Esophagus muscularis mucosa (tissue), 4 donors: ENCODE data around the gene ADAR. TPM values are rescaled to one million over a fixed set of nuclear protein-coding genes. Genes with fewer than 3 reads are reported as not detected.
"Not testable (repeated sequence)": the region's sequence is repeated elsewhere in the genome, so short reads cannot be mapped to it uniquely, and the experiment has no call there.

Experiments
- DNase-seq: peaks from one replicate; pipeline ENCODE4 v3.0.0-alpha.2; 2017; ENCODE audit errors: extremely low spot score
- H3K27ac ChIP-seq, 4 donors: fragments of 200-600 bp; sonication (generic); replicated peaks in 1 of 4; 1 replicate in 3 of 4; 2 replicates in 1 of 4; pipeline ENCODE4 v1.5.1; 2016 to 2019; ENCODE audit warnings: mild to moderate bottlenecking in 1 of 4
- H3K27me3 ChIP-seq, 4 donors: fragments of 200-600 bp; sonication (generic); one replicate each; pipeline versions ENCODE4 v1.5.1 to v1.6.0; 2016 to 2019
- H3K36me3 ChIP-seq, 4 donors: fragments of 200-600 bp; sonication (generic); one replicate each; pipeline ENCODE4 v1.5.1; 2016 to 2019
- H3K4me1 ChIP-seq, 4 donors: fragments of 200-600 bp; sonication (generic); one replicate each; pipeline ENCODE4 v1.5.1; 2016 to 2019
- H3K4me3 ChIP-seq, 4 donors: fragments of 200-600 bp; sonication (generic); 1 replicate in 2 of 4; 2 replicates in 2 of 4; pipeline ENCODE4 v1.5.1; 2016 to 2019; ENCODE audit warnings: mild to moderate bottlenecking in 4 of 4, moderate library complexity in 1 of 4
- H3K9me3 ChIP-seq, 4 donors: fragments of 200-600 bp; sonication (generic); 1 replicate in 3 of 4; 2 replicates in 1 of 4; pipeline ENCODE4 v1.5.1; 2016 to 2019
- EP300 ChIP-seq: sonication (generic); formaldehyde crosslinking; IDR thresholded peaks from one replicate; pipeline ENCODE4 v1.6.1; 2017; ENCODE audit warnings: antibody characterized with exemption
- POLR2A ChIP-seq: fragments of 450-650 bp; IDR thresholded peaks from one replicate; pipeline ENCODE4 v1.6.1; 2017; ENCODE audit warnings: antibody characterized with exemption, moderate library complexity, mild to moderate bottlenecking, low read depth
- POLR2AphosphoS5 ChIP-seq, 2 donors: sonication (generic); formaldehyde crosslinking; IDR thresholded peaks; one replicate each; pipeline ENCODE4 v1.6.1; 2017; ENCODE audit warnings: antibody characterized with exemption in 2 of 2
- WGBS: methylation state at CpG from one replicate; pipeline ENCODE4 v1.1.5; 2018; 5-methylcytosine and 5-hydroxymethylcytosine counted together
- intact Hi-C: fragments of 100-400 bp; cut with DNase I; formaldehyde crosslinking; loops from one replicate; pipeline ENCODE4 v1.15.1; 2023
- total RNA-seq, 4 donors: library from RNA; depleted of rRNA; stranded (reverse); fragments of >200 nt; gene quantifications; one replicate each; pipeline versions ENCODE4 v1.1.0 to v1.2.1, GENCODE V29; 2016
- TF ChIP-seq, protein P1 (sequence below), 3 experiments: fragments of 200-600 bp in 2 of 3; fragments of 450-650 bp in 1 of 3; sonication (generic) in 2 of 3; IDR thresholded peaks; one replicate each; pipeline ENCODE4 v1.5.1; 2017 to 2019; ENCODE audit warnings: antibody characterized with exemption in 3 of 3, mild to moderate bottlenecking in 2 of 3, moderate library complexity in 1 of 3

ADAR gene, protein sequence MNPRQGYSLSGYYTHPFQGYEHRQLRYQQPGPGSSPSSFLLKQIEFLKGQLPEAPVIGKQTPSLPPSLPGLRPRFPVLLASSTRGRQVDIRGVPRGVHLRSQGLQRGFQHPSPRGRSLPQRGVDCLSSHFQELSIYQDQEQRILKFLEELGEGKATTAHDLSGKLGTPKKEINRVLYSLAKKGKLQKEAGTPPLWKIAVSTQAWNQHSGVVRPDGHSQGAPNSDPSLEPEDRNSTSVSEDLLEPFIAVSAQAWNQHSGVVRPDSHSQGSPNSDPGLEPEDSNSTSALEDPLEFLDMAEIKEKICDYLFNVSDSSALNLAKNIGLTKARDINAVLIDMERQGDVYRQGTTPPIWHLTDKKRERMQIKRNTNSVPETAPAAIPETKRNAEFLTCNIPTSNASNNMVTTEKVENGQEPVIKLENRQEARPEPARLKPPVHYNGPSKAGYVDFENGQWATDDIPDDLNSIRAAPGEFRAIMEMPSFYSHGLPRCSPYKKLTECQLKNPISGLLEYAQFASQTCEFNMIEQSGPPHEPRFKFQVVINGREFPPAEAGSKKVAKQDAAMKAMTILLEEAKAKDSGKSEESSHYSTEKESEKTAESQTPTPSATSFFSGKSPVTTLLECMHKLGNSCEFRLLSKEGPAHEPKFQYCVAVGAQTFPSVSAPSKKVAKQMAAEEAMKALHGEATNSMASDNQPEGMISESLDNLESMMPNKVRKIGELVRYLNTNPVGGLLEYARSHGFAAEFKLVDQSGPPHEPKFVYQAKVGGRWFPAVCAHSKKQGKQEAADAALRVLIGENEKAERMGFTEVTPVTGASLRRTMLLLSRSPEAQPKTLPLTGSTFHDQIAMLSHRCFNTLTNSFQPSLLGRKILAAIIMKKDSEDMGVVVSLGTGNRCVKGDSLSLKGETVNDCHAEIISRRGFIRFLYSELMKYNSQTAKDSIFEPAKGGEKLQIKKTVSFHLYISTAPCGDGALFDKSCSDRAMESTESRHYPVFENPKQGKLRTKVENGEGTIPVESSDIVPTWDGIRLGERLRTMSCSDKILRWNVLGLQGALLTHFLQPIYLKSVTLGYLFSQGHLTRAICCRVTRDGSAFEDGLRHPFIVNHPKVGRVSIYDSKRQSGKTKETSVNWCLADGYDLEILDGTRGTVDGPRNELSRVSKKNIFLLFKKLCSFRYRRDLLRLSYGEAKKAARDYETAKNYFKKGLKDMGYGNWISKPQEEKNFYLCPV
- 10 to 100 TPM; 80.2 to 96.3 (median 87.1) TPM for total RNA-seq

DNA sequence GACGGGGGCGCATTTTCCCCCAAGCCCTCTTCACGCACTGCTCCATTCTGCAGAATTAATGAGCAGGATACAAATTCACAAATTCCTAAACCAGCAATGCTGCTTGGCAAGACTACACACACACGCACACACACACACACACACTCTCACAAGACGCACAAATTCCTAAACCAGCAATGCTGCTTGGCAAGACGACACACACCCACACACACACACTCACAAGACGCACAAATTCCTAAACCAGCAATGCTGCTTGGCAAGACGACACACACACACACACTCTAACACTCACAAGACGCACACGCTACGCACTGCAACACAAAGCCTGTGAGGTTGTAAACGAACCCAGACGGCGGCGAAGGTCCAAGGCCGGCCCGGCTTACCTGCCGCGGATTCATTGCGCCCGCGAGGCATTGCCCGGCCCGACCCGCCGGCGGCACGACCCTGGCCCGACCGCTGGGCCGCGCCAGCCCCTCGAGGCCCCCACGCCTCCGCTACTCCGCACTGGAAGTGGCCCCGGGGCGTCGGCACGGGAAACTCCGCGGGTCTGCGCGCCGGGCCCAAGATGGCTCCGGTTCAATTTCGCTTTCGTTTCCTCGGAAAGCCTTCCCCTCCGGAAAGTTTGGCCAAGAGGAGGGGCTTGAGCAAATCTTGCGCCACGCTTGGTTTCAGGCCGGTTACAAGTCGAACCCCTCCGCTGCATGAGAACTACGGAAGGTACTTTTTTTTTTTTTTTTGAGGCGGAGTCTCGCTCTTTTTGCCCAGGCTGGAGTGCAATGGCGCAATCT lies at the start of gene ADAR:
TSS of gene ADAR (minus strand) at position 578 of the 788 bp plus-strand sequence. CDS start at position 398, 180 bp downstream.
- TF ChIP-seq POLR2A (no peak), POLR2AphosphoS5 (IDR thresholded peaks at IDR 0.05) (peak; percentile 78 to 86)
- Histone ChIP-seq H3K9me3 (no peaks in the 10 kb centered on the region), H3K4me3 (peak within 1 kb of the TSS; percentile 78 to 96 (median 90)), H3K4me1 (peaks cover 41 to 70% (median 55%) of the 10 kb centered on the region in 4 donors), H3K27me3 (no peaks in the 10 kb centered on the region), H3K27ac (peak within 1 kb of the TSS; percentile 94 to 99 (median 96)), H3K36me3 (no peaks in the 10 kb centered on the region)
- WGBS: 1% methylated on average over 30 of the region's 59 CpGs
- intact Hi-C loops: no loop called here
- DNase-seq: peak; percentile 96

DNA sequence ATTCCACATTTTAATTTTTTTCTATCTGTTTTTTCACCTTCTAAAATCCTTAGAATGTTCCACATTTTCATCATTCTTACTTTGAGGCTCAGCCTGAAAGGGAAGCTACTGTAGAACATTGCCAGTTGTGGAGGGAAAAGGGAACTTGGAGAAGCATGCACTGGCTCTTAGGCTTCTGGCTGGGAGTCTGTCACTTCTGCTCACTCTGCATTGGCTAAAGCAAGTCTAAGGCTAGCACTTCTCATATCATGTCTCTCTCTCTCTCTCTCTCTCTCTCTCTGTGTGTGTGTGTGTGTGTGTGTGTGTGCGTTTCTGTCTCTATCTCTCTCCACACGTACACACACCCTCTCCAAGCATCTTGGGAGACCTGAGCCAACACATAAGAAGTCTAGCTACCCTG lies 49.6 kb upstream of the ADAR start:
- 34% methylated on average over 2 of the region's 2 CpGs for WGBS
- Histone ChIP-seq H3K36me3 (no peaks in the 10 kb centered on the region), H3K4me1 (no peaks in the 10 kb centered on the region), H3K4me3 (no peak overlapping the region), H3K27ac (no peak overlapping the region), H3K27me3 (peaks cover 0 to 24% (median 0%) of the 10 kb centered on the region in 4 donors), H3K9me3 (no peaks in the 10 kb centered on the region)
- intact Hi-C loops: no loop called here
- no peak for DNase-seq
- no peak for TF ChIP-seq POLR2A
- TF ChIP-seq, protein P1, sequence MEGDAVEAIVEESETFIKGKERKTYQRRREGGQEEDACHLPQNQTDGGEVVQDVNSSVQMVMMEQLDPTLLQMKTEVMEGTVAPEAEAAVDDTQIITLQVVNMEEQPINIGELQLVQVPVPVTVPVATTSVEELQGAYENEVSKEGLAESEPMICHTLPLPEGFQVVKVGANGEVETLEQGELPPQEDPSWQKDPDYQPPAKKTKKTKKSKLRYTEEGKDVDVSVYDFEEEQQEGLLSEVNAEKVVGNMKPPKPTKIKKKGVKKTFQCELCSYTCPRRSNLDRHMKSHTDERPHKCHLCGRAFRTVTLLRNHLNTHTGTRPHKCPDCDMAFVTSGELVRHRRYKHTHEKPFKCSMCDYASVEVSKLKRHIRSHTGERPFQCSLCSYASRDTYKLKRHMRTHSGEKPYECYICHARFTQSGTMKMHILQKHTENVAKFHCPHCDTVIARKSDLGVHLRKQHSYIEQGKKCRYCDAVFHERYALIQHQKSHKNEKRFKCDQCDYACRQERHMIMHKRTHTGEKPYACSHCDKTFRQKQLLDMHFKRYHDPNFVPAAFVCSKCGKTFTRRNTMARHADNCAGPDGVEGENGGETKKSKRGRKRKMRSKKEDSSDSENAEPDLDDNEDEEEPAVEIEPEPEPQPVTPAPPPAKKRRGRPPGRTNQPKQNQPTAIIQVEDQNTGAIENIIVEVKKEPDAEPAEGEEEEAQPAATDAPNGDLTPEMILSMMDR (IDR thresholded peaks at IDR 0.05): no peak

DNA sequence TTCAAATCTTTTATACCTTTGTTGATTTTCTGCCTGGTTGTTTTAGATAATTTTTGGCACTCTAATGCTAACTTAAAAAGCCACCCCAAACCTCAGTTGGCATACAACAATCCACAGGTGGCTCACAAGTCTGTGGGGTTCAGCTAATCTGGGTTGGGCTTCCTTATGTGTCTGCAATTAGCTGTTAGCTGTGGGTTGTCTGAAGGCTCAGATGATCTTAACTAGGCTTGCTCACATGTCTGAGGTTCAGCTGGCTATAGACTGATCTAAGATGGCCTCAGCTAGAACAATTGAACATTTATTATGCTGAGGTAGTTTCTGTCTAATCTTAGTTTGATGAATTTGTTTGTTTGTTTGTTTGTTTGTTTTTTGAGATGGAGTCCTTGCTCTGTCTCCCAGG lies 44.9 kb upstream of the ADAR start:
- peaks cover 0 to 5% (median 0%) of the 10 kb centered on the region in 4 donors for H3K27me3 ChIP-seq
- no peak for DNase-seq
- no peak overlapping the region for H3K4me3 ChIP-seq
- H3K9me3 ChIP-seq: no peaks in the 10 kb centered on the region
- TF ChIP-seq EP300 (no peak), POLR2AphosphoS5 (IDR thresholded peaks at IDR 0.05) (no peak), POLR2A (no peak)
- TF ChIP-seq, protein P1 (IDR thresholded peaks at IDR 0.05): no peak
- H3K36me3 ChIP-seq: no peaks in the 10 kb centered on the region
- H3K27ac ChIP-seq: no peak overlapping the region
- H3K4me1 ChIP-seq: no peaks in the 10 kb centered on the region
- intact Hi-C loops: no loop called here

DNA sequence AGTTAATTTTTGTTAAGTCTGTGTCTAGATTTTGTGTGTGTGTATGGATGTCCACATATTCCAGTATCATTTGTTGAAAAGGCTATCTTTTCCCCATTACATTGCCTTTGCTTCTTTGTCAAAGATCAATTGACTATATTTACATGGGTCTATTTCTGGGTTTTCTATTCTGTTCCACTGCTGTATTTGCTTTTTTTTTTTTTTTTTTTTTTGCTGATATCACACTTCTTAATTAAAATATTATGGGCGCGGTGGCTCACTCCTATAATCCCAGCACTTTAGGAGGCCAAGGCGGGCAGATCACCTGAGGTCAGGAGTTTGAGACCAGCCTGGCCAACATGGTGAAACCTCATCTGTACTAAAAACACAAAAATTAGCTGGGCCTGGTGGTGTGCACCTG lies 36.7 kb upstream of the ADAR start:
- H3K27me3 ChIP-seq, DNase-seq, H3K36me3 ChIP-seq, H3K4me3 ChIP-seq, intact Hi-C loops, H3K9me3 ChIP-seq, H3K27ac ChIP-seq, H3K4me1 ChIP-seq: not testable (repeated sequence)
- 98% methylated on average over 3 of the region's 3 CpGs for WGBS

DNA sequence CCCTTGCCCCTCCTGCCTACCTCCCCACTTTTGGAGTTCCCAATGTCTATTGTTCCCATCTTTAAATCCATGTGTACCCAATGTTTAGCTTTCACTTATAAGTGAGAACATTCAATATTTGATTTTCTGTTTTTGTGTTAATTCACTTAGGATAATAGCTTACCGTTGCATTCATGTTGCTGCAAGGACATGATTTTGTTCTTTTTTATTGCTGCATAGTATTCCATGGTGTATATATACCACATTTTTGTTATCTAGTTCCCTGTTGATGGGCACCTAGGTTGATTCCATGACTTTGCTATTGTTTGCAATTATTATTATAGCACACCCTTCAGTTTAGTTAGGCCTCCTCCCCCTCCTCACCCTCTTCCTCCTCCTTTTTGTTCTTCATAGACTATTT lies 33.5 kb upstream of the ADAR start:
- Histone ChIP-seq H3K4me3 (no peak overlapping the region), H3K4me1 (no peaks in the 10 kb centered on the region), H3K27ac (no peak overlapping the region), H3K36me3 (no peaks in the 10 kb centered on the region), H3K27me3 (peaks cover 0 to 2% (median 0%) of the 10 kb centered on the region in 4 donors), H3K9me3 (peaks cover 0 to 4% (median 0%) of the 10 kb centered on the region in 4 donors)
- intact Hi-C loops: no loop called here
- TF ChIP-seq POLR2A (no peak), EP300 (no peak), POLR2AphosphoS5 (IDR thresholded peaks at IDR 0.05) (no peak)
- TF ChIP-seq, protein P1 (IDR thresholded peaks at IDR 0.05): no peak
- no peak for DNase-seq
- 90% methylated on average over 1 of the region's 1 CpG for WGBS
